LNCaP clone FGC (cell line): ENCODE results near the gene MEGF6.
A peak's percentile ranks its signal among the peaks of the same experiment; 100 is the strongest.

Source experiments
- DNase-seq: peaks from one replicate; pipeline ENCODE4 v3.0.0-alpha.2; 2011; ENCODE audit warnings: low read depth
- H3K4me3 ChIP-seq: 2 replicates; pipeline ENCODE4 v1.5.1; 2011; ENCODE audit warnings: mild to moderate bottlenecking, low read depth, low read length, control low read depth
- TF ChIP-seq, protein P1 (sequence below): IDR thresholded peaks from 2 replicates; pipeline ENCODE4 v1.5.1; 2012; ENCODE audit warnings: mild to moderate bottlenecking; ENCODE audit not compliant: control insufficient read depth, insufficient read depth; ENCODE audit errors: extremely low read depth

MEGF6 gene

DNA sequence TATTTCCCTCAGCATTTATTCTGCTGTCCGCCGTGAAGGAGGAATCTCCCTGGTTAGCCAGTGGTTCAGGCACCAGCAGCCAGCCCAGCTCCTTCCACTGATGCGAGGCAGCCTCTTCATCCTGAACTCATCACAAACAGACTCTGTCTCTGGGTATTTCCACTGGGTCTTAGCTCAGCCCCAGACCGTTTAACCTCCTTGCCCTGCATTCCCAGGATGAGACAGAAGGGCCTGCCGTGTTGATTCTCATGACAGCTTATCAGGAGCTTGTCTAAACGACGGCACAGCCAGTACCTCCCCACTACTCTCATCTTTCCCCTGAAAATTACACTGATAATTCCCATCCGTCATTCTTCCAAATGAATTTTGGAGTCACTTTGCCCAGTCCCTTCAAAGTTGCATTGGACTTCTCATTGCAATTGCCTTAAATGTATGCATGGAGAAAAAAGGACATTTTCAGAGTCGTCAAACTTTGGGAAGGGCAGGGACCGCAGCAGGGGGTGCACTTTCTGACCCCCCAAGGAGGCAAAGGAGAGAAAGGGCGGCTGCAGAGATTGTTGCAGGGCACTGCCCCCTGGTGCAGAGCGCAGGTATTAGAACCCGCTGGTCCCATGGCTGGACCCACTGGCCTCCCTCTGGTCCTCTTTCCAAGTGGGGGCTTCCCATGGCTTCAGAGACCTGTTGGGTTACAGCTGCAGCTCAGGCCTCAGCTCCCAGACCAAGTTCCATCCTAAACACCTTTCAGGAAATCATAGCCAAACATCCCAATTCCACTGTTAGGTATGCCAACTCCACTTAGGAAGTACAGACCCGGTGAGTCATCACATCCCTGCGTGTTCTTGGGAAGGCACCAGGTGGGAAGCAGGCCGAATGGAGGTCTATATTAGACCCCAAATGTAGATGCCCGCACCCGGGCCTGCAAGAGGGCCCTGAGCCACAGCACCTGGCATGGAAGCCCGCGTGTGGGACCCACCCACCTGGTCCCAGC lies 3.7 kb upstream of the MEGF6 start:
- TF ChIP-seq, protein P1, sequence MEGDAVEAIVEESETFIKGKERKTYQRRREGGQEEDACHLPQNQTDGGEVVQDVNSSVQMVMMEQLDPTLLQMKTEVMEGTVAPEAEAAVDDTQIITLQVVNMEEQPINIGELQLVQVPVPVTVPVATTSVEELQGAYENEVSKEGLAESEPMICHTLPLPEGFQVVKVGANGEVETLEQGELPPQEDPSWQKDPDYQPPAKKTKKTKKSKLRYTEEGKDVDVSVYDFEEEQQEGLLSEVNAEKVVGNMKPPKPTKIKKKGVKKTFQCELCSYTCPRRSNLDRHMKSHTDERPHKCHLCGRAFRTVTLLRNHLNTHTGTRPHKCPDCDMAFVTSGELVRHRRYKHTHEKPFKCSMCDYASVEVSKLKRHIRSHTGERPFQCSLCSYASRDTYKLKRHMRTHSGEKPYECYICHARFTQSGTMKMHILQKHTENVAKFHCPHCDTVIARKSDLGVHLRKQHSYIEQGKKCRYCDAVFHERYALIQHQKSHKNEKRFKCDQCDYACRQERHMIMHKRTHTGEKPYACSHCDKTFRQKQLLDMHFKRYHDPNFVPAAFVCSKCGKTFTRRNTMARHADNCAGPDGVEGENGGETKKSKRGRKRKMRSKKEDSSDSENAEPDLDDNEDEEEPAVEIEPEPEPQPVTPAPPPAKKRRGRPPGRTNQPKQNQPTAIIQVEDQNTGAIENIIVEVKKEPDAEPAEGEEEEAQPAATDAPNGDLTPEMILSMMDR: peak; percentile 65
- no peak for DNase-seq
- no peak overlapping the region for H3K4me3 ChIP-seq

- no peak for DNase-seq
- no peak overlapping the region for H3K4me3 ChIP-seq
These were observed 815 bp upstream of the MEGF6 start for GRCh38 chr1:3612123-3612522.

DNA sequence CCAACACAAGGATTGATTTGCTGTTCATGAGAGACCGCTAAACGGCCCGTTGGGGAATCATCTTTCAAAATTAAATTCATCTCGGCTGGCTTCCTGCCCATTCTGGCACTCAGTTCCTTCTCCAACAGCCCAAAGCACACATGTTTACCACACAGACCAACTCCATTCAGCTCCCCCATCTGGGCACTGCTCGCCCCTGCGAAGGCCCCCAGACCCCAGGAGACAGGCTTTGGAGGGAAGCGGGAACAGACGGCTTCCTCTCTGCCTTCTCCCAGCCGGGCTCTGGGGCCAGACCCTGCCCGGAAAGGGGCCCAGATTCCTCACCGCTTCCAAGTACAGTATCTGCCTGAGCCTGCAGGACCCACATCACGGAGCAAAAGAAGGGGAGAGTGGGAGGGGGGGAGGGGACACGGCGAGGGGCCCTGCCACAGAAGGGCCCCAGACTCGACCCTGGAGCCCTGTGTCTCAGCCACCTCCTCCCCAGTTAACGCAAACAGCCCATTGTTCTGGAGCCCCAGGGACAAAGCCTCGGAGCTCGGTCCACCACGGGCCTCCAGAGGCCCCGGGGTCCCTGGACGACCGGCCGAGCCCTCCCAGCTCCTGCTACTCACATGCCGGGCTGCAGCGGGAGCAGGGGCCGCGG lies 660 bp downstream of the MEGF6 start:
- no peak for DNase-seq
- H3K4me3 ChIP-seq: peak overlapping the region; percentile 46
- TF ChIP-seq, protein P1: no peak

More at GRCh38 chr1:3612123-3612522, 815 bp upstream of the MEGF6 start:
- TF ChIP-seq, protein P1: no peak

DNA sequence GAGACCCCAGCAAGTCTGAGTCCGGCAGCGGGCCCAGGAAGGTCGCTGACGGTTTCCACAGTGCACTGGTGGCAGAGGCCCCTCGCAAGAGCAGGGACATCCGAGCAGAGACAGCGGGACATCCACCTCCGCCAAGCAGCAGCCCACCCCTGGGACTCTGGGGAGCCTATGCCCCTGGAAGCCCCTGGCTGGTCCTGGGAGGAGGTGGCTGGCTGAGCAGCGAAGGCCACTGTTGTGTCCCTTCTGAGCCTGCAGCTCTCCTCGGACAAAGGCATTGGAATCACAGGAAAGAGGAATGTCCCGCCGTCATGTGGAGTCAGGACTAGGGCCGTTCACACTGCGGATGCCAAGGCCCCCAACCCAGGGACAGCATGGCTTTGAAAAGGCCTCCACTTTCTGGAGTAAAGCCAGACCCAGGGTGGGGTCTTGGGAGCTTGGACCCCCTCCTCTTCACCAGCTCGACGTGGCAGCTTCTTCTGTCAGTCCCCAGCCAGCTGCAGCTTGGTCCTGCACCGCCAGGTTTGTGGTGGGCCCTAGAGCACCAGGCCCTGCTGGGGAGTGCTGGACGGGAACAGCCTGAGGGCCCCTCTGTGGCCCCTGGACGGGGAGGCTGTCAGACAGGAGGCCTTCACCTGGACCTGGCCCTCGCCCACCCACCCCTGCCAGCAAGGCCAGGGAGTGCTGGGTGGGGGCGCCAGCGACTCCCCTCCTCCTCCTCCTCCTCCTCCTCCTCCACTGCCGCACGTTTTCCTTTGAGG lies 1.4 kb downstream of the MEGF6 start:
- TF ChIP-seq, protein P1: no peak

GRCh38 chr1:3609016-3609768 lies 2.1 kb downstream of the MEGF6 start:
- no peak overlapping the region for H3K4me3 ChIP-seq
- TF ChIP-seq, protein P1: no peak
- no peak for DNase-seq

More for the DNA sequence above, 1.4 kb downstream of the MEGF6 start:
- DNase-seq: no peak
- no peak overlapping the region for H3K4me3 ChIP-seq

- TF ChIP-seq, protein P1: no peak
- no peak overlapping the region for H3K4me3 ChIP-seq
These were observed 3.2 kb downstream of the MEGF6 start for GRCh38 chr1:3608154-3608553.

More at GRCh38 chr1:3608154-3608553, 3.2 kb downstream of the MEGF6 start:
- no peak for DNase-seq
